ENCODE measurements around the gene CCDC124.

GRCh38 chr19:17967257-17968051, 34.6 kb downstream of the CCDC124 start:
- TF ChIP-seq EZH2 (IDR thresholded peaks at IDR 0.05; ENCODE audit: low read length) (peak; percentile 90), CTCF (optimal IDR thresholded peaks at IDR 0.05 in 1 of 3, IDR thresholded peaks at IDR 0.05 in 1 of 3, conservative IDR thresholded peaks at IDR 0.05 in 1 of 3; ENCODE audit: extremely low read depth in 1 of 3, insufficient read depth in 2 of 3, low read length in 3 of 3) (no peak)
